ENCODE data around the gene GOSR2. TPM values are rescaled to one million over a fixed set of nuclear protein-coding genes. Genes with fewer than 3 reads are reported as not detected.
"Not testable (repeated sequence)": the region's sequence is repeated elsewhere in the genome, so short reads cannot be mapped to it uniquely, and the experiment has no call there.

The GOSR2 gene
- total and polyA plus RNA-seq, 2 donors: 21.8 to 27.5 TPM

- WGBS: 96% methylated on average over 5 of the region's 5 CpGs
- Histone ChIP-seq H3K27me3 (ENCODE audit: control insufficient read depth in 2 of 2, insufficient read depth in 1 of 2, low read length in 1 of 2) (no peaks in the 10 kb centered on the region), H3K4me3 (ENCODE audit: low read length in 2 of 2) (no peak overlapping the region), H3K4me1 (ENCODE audit: control insufficient read depth in 2 of 2, insufficient read depth in 2 of 2, low read length in 2 of 2) (peaks cover 12 to 25% of the 10 kb centered on the region in 2 donors), H3K9me3 (ENCODE audit: control insufficient read depth in 2 of 2, insufficient read depth in 1 of 2, low read length in 1 of 2) (no peaks in the 10 kb centered on the region), H3K36me3 (ENCODE audit: control insufficient read depth in 2 of 2, insufficient read depth in 2 of 2, low read length in 1 of 2) (no peaks in the 10 kb centered on the region), H3K27ac (ENCODE audit: low read depth in 1 of 2, low read length in 1 of 2) (no peak overlapping the region)
- no peak for DNase-seq (ENCODE audit: low read depth in 6 of 9, low spot score in 9 of 9)
These were observed 25.6 kb downstream of the GOSR2 start for GRCh38 chr17:46948544-46948943.

- no peak overlapping the region for H3K4me3 ChIP-seq (ENCODE audit: low read length in 2 of 2)
- DNase-seq (ENCODE audit: low read depth in 6 of 9, low spot score in 9 of 9): no peak
These were observed 26.6 kb downstream of the GOSR2 start for GRCh38 chr17:46949291-46950174.

GRCh38 chr17:46950342-46950996, 27.5 kb downstream of the GOSR2 start:
- no peaks in the 10 kb centered on the region for H3K9me3 ChIP-seq (ENCODE audit: control insufficient read depth in 2 of 2, insufficient read depth in 1 of 2, low read length in 1 of 2)
- DNase-seq (ENCODE audit: low read depth in 6 of 9, low spot score in 9 of 9): no peak
- no peak overlapping the region for H3K4me3 ChIP-seq (ENCODE audit: low read length in 2 of 2)
- H3K36me3 ChIP-seq (ENCODE audit: control insufficient read depth in 2 of 2, insufficient read depth in 2 of 2, low read length in 1 of 2): no peaks in the 10 kb centered on the region
- H3K27ac ChIP-seq (ENCODE audit: low read depth in 1 of 2, low read length in 1 of 2): no peak overlapping the region
- no peaks in the 10 kb centered on the region for H3K27me3 ChIP-seq (ENCODE audit: control insufficient read depth in 2 of 2, insufficient read depth in 1 of 2, low read length in 1 of 2)
- 87% methylated on average over 7 of the region's 7 CpGs for WGBS
- H3K4me1 ChIP-seq (ENCODE audit: control insufficient read depth in 2 of 2, insufficient read depth in 2 of 2, low read length in 2 of 2): peaks cover 10 to 18% of the 10 kb centered on the region in 2 donors

More at GRCh38 chr17:46949291-46950174, 26.6 kb downstream of the GOSR2 start:
- no peak overlapping the region for H3K27ac ChIP-seq (ENCODE audit: low read depth in 1 of 2, low read length in 1 of 2)
- WGBS: 93% methylated on average over 11 of the region's 11 CpGs
- H3K9me3 ChIP-seq (ENCODE audit: control insufficient read depth in 2 of 2, insufficient read depth in 1 of 2, low read length in 1 of 2): no peaks in the 10 kb centered on the region
- H3K36me3 ChIP-seq (ENCODE audit: control insufficient read depth in 2 of 2, insufficient read depth in 2 of 2, low read length in 1 of 2): no peaks in the 10 kb centered on the region
- H3K4me1 ChIP-seq (ENCODE audit: control insufficient read depth in 2 of 2, insufficient read depth in 2 of 2, low read length in 2 of 2): peaks cover 10 to 18% of the 10 kb centered on the region in 2 donors
- H3K27me3 ChIP-seq (ENCODE audit: control insufficient read depth in 2 of 2, insufficient read depth in 1 of 2, low read length in 1 of 2): no peaks in the 10 kb centered on the region

DNA sequence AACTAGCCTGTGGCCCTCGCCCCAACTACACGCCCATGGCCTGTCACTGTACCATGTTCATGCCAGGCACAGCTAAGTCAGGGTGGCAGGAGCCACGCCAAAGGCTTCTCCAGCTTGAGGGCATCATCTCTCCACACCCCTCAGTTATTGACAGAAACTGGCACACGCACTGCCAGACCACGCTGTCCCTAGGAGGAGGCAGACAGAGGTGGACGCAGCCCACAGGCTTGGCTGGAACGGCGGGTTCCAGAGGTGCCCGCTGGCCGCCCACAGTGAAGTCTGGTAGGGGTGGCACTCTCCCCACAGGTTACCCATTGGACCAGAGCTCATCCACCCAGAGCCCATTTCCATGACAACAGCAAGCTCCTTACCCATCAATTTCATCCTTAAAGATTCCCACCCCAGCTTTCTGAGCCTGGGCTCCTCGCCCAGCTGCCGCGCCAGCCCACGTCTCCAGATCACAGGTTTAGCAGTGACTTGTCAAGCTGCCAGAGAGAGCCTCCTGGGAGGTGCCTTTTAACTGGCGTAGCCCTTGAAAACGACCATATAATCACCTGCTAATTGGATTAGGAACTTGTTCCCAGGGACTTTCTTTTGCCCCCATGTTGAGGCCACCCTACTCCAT, 28.1 kb downstream of the GOSR2 start:
- DNase-seq (ENCODE audit: low read depth in 6 of 9, low spot score in 9 of 9): no peak
- WGBS: 89% methylated on average over 16 of the region's 16 CpGs
- H3K4me3 ChIP-seq (ENCODE audit: low read length in 2 of 2): no peak overlapping the region
- H3K9me3 ChIP-seq (ENCODE audit: control insufficient read depth in 2 of 2, insufficient read depth in 1 of 2, low read length in 1 of 2): no peaks in the 10 kb centered on the region
- no peaks in the 10 kb centered on the region for H3K27me3 ChIP-seq (ENCODE audit: control insufficient read depth in 2 of 2, insufficient read depth in 1 of 2, low read length in 1 of 2)
- no peaks in the 10 kb centered on the region for H3K36me3 ChIP-seq (ENCODE audit: control insufficient read depth in 2 of 2, insufficient read depth in 2 of 2, low read length in 1 of 2)
- H3K27ac ChIP-seq (ENCODE audit: low read depth in 1 of 2, low read length in 1 of 2): no peak overlapping the region
- peaks cover 10 to 18% of the 10 kb centered on the region in 2 donors for H3K4me1 ChIP-seq (ENCODE audit: control insufficient read depth in 2 of 2, insufficient read depth in 2 of 2, low read length in 2 of 2)

DNA sequence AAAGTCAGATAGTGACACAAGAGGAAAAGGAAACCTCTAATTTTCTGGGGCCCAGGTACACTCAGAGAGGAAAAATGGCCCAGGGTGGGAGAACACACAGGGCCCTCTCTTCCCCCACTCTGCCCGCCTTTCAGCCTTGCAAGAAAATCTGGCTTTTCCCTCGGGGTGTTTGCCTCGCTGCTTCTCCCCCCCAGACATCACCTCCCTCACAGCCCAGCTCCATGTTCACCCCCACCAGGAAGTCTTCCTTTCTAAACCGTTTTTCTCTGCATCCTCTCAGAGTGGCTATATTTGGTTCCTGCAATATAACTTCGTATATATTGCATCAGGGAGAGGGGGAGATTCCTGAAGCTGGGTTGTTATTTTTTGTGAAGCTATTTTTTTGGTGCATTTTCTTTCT, 28.7 kb downstream of the GOSR2 start:
- no peaks in the 10 kb centered on the region for H3K36me3 ChIP-seq (ENCODE audit: control insufficient read depth in 2 of 2, insufficient read depth in 2 of 2, low read length in 1 of 2)
- no peak overlapping the region for H3K4me3 ChIP-seq (ENCODE audit: low read length in 2 of 2)
- no peak for DNase-seq (ENCODE audit: low read depth in 6 of 9, low spot score in 9 of 9)
- no peaks in the 10 kb centered on the region for H3K27me3 ChIP-seq (ENCODE audit: control insufficient read depth in 2 of 2, insufficient read depth in 1 of 2, low read length in 1 of 2)
- no peak overlapping the region for H3K27ac ChIP-seq (ENCODE audit: low read depth in 1 of 2, low read length in 1 of 2)
- no peaks in the 10 kb centered on the region for H3K9me3 ChIP-seq (ENCODE audit: control insufficient read depth in 2 of 2, insufficient read depth in 1 of 2, low read length in 1 of 2)
- peaks cover 10 to 17% of the 10 kb centered on the region in 2 donors for H3K4me1 ChIP-seq (ENCODE audit: control insufficient read depth in 2 of 2, insufficient read depth in 2 of 2, low read length in 2 of 2)
- 30% methylated on average over 5 of the region's 5 CpGs for WGBS

- Histone ChIP-seq H3K27me3 (ENCODE audit: control insufficient read depth in 2 of 2, insufficient read depth in 1 of 2, low read length in 1 of 2) (no peaks in the 10 kb centered on the region), H3K4me1 (ENCODE audit: control insufficient read depth in 2 of 2, insufficient read depth in 2 of 2, low read length in 2 of 2) (peaks cover 5 to 13% of the 10 kb centered on the region in 2 donors), H3K36me3 (ENCODE audit: control insufficient read depth in 2 of 2, insufficient read depth in 2 of 2, low read length in 1 of 2) (no peaks in the 10 kb centered on the region), H3K4me3 (ENCODE audit: low read length in 2 of 2) (no peak overlapping the region), H3K27ac (ENCODE audit: low read depth in 1 of 2, low read length in 1 of 2) (no peak overlapping the region), H3K9me3 (ENCODE audit: control insufficient read depth in 2 of 2, insufficient read depth in 1 of 2, low read length in 1 of 2) (no peaks in the 10 kb centered on the region)
- no peak for DNase-seq (ENCODE audit: low read depth in 6 of 9, low spot score in 9 of 9)
- whole genome bisulfite sequencing: 95% methylated on average over 9 of the region's 9 CpGs
These were observed 29.2 kb downstream of the GOSR2 start for GRCh38 chr17:46952115-46952514.

- not testable (repeated sequence) for H3K27me3 ChIP-seq (ENCODE audit: control insufficient read depth in 2 of 2, insufficient read depth in 1 of 2, low read length in 1 of 2); H3K4me3 ChIP-seq (ENCODE audit: low read length in 2 of 2); H3K4me1 ChIP-seq (ENCODE audit: control insufficient read depth in 2 of 2, insufficient read depth in 2 of 2, low read length in 2 of 2); DNase-seq (ENCODE audit: low read depth in 6 of 9, low spot score in 9 of 9); H3K36me3 ChIP-seq (ENCODE audit: control insufficient read depth in 2 of 2, insufficient read depth in 2 of 2, low read length in 1 of 2); H3K9me3 ChIP-seq (ENCODE audit: control insufficient read depth in 2 of 2, insufficient read depth in 1 of 2, low read length in 1 of 2); H3K27ac ChIP-seq (ENCODE audit: low read depth in 1 of 2, low read length in 1 of 2)
- 88% methylated on average over 2 of the region's 4 CpGs for whole genome bisulfite sequencing
These were observed 30.2 kb downstream of the GOSR2 start for GRCh38 chr17:46953191-46953590.

DNA sequence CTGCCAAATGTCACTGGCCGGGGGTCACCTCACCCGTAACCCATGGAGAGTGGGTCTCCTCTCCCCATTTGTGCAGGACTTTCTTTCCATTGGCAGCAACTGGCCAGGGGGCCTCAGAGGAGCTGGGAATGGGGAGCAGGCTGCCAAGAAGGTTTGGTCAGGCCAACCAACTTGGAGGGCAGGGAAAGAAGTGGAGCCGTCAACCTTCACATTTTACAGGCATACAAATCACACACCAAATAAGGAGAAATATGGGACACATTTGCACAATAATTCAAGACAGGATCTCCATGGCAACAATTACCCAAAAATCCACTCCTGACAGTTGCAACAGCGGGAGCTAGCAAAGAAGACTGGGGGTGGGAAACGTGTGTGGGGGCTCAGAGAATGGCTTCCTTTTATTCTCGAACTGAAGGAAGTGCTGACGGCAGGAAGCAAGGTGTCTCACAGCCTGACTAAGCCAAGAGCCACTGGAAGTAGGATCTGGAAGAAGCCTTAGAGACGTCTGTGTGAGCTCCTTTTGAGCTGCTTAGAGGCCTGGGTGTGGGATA, 35.2 kb downstream of the GOSR2 start:
- no peaks in the 10 kb centered on the region for H3K4me1 ChIP-seq (ENCODE audit: control insufficient read depth in 2 of 2, insufficient read depth in 2 of 2, low read length in 2 of 2)
- H3K36me3 ChIP-seq (ENCODE audit: control insufficient read depth in 2 of 2, insufficient read depth in 2 of 2, low read length in 1 of 2): no peaks in the 10 kb centered on the region
- no peak overlapping the region for H3K4me3 ChIP-seq (ENCODE audit: low read length in 2 of 2)
- H3K27me3 ChIP-seq (ENCODE audit: control insufficient read depth in 2 of 2, insufficient read depth in 1 of 2, low read length in 1 of 2): no peaks in the 10 kb centered on the region
- WGBS: 46% methylated on average over 8 of the region's 8 CpGs
- no peak for DNase-seq (ENCODE audit: low read depth in 6 of 9, low spot score in 9 of 9)
- no peak overlapping the region for H3K27ac ChIP-seq (ENCODE audit: low read depth in 1 of 2, low read length in 1 of 2)
- H3K9me3 ChIP-seq (ENCODE audit: control insufficient read depth in 2 of 2, insufficient read depth in 1 of 2, low read length in 1 of 2): no peaks in the 10 kb centered on the region

GRCh38 chr17:46960152-46960551, 37.2 kb downstream of the GOSR2 start:
- Histone ChIP-seq H3K4me1 (ENCODE audit: control insufficient read depth in 2 of 2, insufficient read depth in 2 of 2, low read length in 2 of 2) (no peaks in the 10 kb centered on the region), H3K27me3 (ENCODE audit: control insufficient read depth in 2 of 2, insufficient read depth in 1 of 2, low read length in 1 of 2) (no peaks in the 10 kb centered on the region), H3K9me3 (ENCODE audit: control insufficient read depth in 2 of 2, insufficient read depth in 1 of 2, low read length in 1 of 2) (no peaks in the 10 kb centered on the region), H3K27ac (ENCODE audit: low read depth in 1 of 2, low read length in 1 of 2) (no peak overlapping the region), H3K4me3 (ENCODE audit: low read length in 2 of 2) (no peak overlapping the region), H3K36me3 (ENCODE audit: control insufficient read depth in 2 of 2, insufficient read depth in 2 of 2, low read length in 1 of 2) (no peaks in the 10 kb centered on the region)
- WGBS: 46% methylated on average over 2 of the region's 2 CpGs
- DNase-seq (ENCODE audit: low read depth in 6 of 9, low spot score in 9 of 9): no peak
